AG10803 (cell line): ENCODE data around the gene ASS1.

Experiments used
- DNase-seq: peaks from one replicate; pipeline ENCODE4 v3.0.0; 2010; ENCODE audit warnings: low read depth
- H3K4me3 ChIP-seq: 2 replicates; pipeline ENCODE4 v1.5.1; 2011; ENCODE audit warnings: mild to moderate bottlenecking, low read length, control low read depth
- TF ChIP-seq, protein P1 (sequence below): conservative IDR thresholded peaks from 2 replicates; pipeline ENCODE4 v1.5.1; 2011; ENCODE audit warnings: mild to moderate bottlenecking, low read length, control low read depth, inconsistent platforms

Gene ASS1

DNA sequence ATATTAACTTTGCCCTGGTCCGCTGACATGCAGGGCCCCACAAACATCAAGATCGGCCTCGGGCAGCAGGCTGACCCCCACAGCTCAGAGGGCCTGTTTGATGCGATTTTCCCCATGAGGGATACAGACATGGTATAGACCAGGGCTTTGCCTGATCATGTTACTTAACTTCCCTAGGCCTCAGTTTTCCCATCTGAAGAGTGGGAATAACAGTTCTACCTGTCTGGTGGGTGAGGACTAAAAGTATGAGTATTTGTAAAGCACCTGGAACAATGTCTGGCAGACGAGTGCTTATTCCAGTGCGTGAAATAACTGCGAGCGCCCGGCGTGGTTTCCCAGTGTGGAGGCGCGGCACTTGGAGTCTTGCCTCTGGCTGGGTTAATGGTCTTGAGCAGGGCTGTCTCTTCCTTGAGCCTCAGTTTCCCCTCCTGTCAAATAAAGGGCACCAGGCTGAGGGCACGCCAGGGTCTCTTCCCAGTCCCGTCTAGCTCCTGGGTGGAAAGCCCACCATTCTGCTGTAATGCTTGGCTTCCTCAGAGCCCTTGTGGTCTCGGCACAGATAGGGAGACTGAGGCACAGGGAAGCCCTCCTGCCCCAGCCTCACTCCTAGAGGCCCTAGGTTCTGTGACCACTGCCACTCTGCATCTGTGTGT, 47.2 kb downstream of the ASS1 start:
- H3K4me3 ChIP-seq: no peak overlapping the region
- no peak for DNase-seq
- TF ChIP-seq, protein P1, sequence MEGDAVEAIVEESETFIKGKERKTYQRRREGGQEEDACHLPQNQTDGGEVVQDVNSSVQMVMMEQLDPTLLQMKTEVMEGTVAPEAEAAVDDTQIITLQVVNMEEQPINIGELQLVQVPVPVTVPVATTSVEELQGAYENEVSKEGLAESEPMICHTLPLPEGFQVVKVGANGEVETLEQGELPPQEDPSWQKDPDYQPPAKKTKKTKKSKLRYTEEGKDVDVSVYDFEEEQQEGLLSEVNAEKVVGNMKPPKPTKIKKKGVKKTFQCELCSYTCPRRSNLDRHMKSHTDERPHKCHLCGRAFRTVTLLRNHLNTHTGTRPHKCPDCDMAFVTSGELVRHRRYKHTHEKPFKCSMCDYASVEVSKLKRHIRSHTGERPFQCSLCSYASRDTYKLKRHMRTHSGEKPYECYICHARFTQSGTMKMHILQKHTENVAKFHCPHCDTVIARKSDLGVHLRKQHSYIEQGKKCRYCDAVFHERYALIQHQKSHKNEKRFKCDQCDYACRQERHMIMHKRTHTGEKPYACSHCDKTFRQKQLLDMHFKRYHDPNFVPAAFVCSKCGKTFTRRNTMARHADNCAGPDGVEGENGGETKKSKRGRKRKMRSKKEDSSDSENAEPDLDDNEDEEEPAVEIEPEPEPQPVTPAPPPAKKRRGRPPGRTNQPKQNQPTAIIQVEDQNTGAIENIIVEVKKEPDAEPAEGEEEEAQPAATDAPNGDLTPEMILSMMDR: no peak

DNA sequence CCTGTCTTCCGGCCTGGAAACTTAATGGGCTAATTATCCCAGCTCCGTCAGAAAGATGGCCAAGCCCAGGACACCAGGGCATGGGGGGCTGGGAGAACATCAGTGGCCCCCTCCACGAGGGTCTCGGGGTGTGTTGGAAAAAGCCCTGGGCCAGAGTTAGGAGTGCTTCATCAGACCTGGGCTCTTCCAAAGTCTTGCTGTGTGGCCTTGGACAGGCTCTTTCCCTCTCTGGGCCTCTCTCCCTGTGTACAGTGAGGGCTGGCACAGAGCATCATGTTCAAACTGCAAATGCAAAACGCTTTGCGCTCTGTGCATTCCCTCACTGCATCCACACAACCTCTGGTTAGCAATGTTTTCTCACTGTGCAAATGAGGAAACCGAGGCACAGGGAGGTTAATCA, 48.3 kb downstream of the ASS1 start:
- no peak for DNase-seq
- TF ChIP-seq, protein P1: no peak
- H3K4me3 ChIP-seq: no peak overlapping the region

DNA sequence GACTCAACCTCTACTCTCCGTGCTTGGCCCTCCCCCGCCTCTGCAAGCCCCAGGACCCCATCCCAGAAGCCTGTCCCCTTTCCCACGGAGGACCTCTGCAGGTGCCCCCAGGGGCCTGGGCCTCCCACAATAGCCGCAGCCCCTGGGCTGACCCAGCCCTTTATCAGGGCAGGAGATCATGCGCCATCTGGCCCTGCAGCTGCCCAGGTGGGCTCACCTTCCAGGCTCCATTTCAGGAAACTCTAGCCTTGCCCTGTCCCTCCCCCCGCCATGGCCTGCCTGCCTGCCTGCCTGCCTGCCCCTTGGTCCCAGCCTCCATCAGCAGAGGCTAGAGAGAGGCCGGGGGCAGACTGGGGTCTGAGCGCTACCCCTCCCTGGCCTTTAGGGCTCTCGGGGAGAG, 48.7 kb downstream of the ASS1 start:
- H3K4me3 ChIP-seq: no peak overlapping the region
- no peak for DNase-seq
- TF ChIP-seq, protein P1: no peak

DNA sequence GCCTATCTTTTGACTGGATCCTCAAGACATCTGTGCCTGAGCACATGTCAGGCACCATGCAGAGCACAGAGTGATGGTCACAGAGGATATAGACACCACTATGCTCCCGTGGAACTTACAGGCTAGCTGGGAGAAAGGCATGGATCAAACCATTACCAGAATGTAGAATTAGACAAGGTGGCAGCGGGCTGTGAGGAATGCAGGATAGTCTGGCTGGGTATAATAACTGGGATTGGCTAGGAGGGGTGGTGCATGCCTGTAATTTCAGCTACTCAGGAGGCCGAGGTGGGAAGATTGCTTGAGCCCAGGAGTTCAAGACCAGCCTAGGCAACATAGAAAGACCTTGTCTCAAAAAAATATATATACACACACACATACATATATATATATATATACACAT, 50.3 kb downstream of the ASS1 start:
- H3K4me3 ChIP-seq: no peak overlapping the region
- TF ChIP-seq, protein P1: no peak
- DNase-seq: no peak

DNA sequence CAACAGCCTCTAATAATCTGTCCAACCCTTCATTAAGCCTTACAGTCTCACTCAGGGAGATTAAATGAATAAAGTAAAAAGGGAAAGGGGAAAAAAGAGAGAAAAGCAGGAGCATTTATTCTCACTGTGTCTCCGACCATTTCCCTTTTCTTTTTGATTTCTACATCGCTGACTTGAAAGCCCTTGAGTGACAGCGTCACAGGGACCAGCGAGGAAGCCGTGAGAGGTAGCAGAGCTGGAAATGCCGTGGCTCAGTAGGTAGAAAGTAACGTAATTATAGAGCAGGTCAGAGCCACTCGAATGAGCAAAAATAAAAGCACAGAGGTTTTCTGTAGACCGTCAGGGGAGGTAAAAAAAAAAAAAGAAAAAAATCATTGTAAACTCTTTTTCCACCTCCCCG, 52.4 kb downstream of the ASS1 start:
- TF ChIP-seq, protein P1: no peak
- H3K4me3 ChIP-seq: no peak overlapping the region
- DNase-seq: no peak

DNA sequence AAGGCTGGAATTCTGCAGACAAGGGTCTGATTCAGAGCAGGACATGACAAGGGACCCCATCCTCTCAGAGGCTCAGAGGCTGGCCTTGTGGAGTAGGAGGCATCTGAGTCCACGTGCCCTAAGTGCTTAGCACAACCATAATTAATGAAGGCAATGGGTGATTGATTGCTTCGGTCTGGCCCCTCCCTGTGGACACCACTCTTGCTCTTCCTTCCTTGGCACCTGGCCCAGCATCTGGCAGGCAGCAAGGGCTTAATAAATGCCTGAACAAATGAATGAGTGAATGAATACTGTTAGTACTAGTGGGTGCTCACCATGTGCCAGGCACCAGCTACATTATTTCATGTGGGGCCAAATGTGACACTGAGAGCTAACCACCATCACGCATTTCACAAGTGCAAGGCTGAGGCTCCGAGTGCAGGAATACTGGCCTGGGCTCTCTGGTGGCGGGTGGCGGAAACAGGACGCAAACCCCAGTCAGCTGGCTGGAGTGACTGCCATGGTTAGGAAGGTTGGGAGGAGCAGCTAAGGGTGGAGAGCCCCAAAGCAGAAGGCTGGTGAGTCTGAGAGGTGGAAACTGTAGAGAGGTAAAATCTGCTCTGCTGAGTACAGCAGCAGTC, 53.6 kb downstream of the ASS1 start:
- peak; percentile 36 for DNase-seq
- TF ChIP-seq, protein P1: no peak
- no peak overlapping the region for H3K4me3 ChIP-seq
